Body of pancreas (tissue), 4 donors: ENCODE results near the gene LSM4.

Experiments
- POLR2A ChIP-seq, 3 donors: fragments of 450-650 bp; IDR thresholded peaks; one replicate each; pipeline ENCODE4 v1.6.1; 2016; ENCODE audit warnings: antibody characterized with exemption in 3 of 3, mild to moderate bottlenecking in 2 of 3
- TF ChIP-seq, protein P1 (sequence below), 7 experiments: fragments of 450-650 bp in 4 of 7; fragments of 200-600 bp in 3 of 7; sonication (generic) in 3 of 7; IDR thresholded peaks; one replicate each; pipeline ENCODE4 v1.5.1; 2016 to 2019; ENCODE audit warnings: antibody characterized with exemption in 7 of 7

DNA sequence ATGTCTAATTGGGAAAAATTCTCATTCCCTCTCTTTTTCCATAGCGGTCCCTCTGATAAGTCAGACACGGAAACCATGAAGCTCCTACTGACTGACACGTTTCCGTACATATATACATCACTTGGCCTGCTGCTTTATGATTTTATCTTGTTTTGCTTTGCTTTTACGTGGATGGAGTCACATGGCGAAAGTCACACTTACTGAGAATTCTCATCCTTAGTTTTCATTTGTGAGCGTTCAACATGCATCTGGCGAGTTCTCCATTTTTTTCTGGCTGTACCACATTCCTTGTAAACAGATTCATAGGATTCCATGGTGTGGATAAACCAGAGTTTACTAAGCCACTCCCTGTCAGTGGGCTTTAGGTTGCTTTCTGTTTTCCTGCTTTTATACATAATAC, 38.8 kb upstream of the LSM4 start:
- no peak for TF ChIP-seq POLR2A (IDR thresholded peaks at IDR 0.05)
- TF ChIP-seq, protein P1, sequence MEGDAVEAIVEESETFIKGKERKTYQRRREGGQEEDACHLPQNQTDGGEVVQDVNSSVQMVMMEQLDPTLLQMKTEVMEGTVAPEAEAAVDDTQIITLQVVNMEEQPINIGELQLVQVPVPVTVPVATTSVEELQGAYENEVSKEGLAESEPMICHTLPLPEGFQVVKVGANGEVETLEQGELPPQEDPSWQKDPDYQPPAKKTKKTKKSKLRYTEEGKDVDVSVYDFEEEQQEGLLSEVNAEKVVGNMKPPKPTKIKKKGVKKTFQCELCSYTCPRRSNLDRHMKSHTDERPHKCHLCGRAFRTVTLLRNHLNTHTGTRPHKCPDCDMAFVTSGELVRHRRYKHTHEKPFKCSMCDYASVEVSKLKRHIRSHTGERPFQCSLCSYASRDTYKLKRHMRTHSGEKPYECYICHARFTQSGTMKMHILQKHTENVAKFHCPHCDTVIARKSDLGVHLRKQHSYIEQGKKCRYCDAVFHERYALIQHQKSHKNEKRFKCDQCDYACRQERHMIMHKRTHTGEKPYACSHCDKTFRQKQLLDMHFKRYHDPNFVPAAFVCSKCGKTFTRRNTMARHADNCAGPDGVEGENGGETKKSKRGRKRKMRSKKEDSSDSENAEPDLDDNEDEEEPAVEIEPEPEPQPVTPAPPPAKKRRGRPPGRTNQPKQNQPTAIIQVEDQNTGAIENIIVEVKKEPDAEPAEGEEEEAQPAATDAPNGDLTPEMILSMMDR (IDR thresholded peaks at IDR 0.05) = no peak
